D721Med (cell line): ENCODE measurements around the gene FAM20C.

Experiments used
- DNase-seq: peaks from one replicate; pipeline ENCODE4 v3.0.0; 2011; ENCODE audit warnings: low spot score; ENCODE audit not compliant: insufficient read length
- FAIRE-seq: peaks from 2 replicates; lab custom pipeline; 2011; peaks lifted over from hg19 to GRCh38; lab: Jason Lieb, UNC
- TF ChIP-seq, protein P1 (sequence below): IDR thresholded peaks from 2 replicates; pipeline ENCODE4 v1.5.1; 2012; ENCODE audit warnings: mild to moderate bottlenecking, control low read depth; ENCODE audit not compliant: insufficient read depth; ENCODE audit errors: missing control alignments

FAM20C gene

DNA sequence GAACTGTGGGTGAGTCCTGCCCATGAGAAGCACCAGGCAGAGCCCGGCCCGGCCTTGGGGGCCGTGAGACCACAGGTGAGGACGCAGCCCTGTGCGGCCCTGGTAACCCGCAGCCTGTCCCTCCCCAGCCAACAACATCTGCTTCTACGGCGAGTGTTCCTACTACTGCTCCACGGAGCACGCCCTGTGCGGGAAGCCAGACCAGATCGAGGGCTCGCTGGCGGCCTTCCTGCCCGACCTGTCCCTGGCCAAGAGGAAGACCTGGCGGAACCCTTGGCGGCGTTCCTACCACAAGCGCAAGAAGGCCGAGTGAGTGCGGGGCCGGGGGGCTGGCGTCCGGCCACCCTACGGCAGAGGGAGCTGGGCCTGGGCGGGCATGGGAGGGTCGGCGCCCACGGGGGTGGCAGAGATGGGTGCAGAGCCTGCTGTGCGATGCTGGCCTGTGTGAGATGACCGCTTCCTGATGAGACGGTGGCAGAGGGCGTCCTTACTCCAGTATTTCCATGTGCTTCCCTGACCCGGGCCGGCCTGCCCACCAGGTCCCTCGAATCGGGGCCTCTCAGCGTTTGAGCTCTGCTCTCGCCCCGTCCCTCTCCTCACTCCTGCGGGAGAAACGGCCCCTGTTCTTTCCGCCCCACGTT is 63.5 kb downstream of the FAM20C start:
- DNase-seq (no peak), FAIRE-seq (no peak)
- TF ChIP-seq, protein P1, sequence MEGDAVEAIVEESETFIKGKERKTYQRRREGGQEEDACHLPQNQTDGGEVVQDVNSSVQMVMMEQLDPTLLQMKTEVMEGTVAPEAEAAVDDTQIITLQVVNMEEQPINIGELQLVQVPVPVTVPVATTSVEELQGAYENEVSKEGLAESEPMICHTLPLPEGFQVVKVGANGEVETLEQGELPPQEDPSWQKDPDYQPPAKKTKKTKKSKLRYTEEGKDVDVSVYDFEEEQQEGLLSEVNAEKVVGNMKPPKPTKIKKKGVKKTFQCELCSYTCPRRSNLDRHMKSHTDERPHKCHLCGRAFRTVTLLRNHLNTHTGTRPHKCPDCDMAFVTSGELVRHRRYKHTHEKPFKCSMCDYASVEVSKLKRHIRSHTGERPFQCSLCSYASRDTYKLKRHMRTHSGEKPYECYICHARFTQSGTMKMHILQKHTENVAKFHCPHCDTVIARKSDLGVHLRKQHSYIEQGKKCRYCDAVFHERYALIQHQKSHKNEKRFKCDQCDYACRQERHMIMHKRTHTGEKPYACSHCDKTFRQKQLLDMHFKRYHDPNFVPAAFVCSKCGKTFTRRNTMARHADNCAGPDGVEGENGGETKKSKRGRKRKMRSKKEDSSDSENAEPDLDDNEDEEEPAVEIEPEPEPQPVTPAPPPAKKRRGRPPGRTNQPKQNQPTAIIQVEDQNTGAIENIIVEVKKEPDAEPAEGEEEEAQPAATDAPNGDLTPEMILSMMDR, result no peak

DNA sequence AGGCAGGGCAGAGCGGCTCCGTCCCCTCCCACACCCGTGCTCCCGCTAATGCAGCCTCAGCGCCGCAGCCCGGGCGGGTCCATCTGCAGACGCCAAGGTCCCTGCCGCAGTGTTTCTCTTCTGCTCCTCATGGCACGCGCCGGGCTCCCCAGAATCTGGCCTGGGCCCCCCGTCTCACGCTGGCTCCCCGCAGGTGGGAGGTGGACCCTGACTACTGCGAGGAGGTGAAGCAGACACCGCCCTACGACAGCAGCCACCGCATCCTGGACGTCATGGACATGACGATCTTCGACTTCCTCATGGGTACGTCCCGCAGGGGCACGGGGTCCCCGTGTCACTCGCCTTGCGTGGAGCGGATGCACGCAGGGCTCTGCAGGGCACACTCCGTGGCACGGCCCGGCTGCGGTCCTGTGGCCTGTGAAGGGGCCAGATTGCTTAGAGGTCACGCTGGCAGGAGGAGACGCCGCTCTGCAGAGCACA is 64.1 kb downstream of the FAM20C start:
- FAIRE-seq (no peak), DNase-seq (no peak)
- TF ChIP-seq, protein P1, result no peak

DNA sequence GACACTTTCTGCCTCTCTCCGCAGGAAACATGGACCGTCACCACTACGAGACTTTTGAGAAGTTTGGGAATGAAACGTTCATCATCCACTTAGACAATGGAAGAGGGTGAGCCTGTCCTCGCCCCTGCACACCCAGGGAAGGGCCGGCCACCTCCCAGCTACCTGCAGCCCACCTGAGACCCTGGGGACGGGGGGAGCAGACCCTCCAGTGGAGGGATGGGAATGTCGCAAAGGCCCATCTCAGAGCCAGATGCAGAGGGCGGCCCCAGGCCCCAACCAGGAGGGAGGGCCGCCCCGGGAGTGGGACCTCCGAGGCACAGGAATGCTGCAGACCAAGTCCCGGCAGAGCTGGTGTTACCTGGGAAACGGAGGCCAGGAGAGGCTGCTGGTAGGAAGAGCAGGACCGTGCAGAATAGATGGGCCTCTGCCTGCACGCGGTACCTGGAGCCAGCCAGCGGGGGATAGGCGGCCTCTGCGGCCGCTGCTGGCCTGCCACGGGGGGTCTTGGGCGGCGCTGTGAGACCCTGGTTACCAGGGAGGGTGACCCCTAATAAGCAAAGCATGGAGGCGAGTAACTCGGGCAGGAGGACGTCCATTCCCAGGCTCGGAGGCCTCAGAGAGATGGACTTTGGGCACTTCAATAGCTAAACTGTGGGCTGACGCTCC is 64.7 kb downstream of the FAM20C start:
- FAIRE-seq (no peak), DNase-seq (no peak)
- TF ChIP-seq, protein P1, result no peak

DNA sequence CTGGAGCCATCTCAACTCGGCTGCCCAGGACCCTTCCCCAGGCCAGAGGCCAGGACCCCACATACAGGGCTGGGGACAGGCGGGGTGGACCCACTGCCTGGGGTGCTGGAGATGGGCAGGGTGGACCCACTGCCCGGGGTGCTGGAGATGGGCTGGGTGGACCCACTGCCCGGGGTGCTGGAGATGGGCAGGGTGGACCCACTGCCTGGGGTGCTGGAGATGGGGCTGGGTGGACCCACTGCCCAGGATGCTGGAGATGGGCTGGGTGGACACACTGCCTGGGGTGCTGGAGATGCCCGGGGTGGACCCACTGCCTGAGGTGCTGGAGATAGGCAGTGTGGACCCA is 65.2 kb downstream of the FAM20C start:
- no peak for FAIRE-seq
- TF ChIP-seq, protein P1, result no peak
- no peak for DNase-seq

DNA sequence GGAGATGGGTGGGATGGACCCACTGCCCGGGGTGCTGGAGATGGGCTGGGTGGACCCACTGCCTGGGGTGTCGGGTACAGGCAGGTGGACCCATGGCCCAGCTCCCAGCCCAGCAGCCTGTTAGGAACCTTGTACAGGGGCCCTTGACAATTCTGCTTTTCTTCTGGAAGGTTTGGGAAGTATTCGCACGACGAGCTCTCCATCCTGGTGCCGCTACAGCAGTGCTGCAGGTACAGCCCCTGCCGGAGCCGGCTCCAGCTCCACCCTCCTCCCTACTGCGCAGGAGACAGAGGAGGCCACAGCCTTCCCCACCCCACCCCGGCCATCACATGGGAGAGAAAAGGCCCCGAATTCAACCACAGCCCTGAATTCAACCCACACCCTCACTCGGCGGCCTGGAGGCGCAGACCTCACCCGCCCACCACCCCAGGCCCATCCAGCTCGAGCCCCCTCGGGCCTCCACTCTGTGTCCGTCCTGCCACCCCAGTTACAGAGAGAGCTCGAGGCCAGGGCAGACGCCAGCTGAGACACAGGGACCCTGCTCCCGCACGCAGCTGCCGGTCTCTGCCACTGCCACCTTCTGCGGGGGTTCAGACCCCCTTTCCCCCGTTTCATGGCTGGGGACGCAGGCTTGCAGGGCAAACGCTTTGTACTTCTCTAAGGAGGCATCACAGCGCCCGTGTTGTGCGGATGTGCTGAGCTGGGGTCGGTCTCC is 66.3 kb downstream of the FAM20C start:
- FAIRE-seq, result no peak
- TF ChIP-seq, protein P1, result no peak
- DNase-seq, result no peak

DNA sequence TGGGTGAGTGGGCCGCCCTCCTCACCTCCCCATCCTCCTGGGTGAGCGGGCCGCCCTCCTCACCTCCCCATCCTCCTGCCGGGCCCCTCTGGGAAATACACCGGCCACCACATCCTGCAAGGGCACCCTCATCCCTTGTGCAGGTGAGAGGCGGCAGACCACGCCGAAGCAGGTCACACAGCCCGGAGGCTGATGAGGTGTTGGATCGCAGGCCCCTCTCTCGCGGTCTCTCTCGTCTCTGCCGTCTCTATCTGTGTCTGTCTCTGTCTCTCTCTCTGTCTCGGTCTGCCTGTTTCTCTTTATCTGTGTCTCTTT is 66.8 kb downstream of the FAM20C start:
- FAIRE-seq (no peak), DNase-seq (no peak)

More for the DNA sequence above, 66.8 kb downstream of the FAM20C start:
- TF ChIP-seq, protein P1, result no peak
